NCI-H1694 treated with DMSO at 0.1 percent for 48 hours (cell line): Measurements from ENCODE around the gene EVA1C.
"Not testable (repeated sequence)": the region's sequence is repeated elsewhere in the genome, so short reads cannot be mapped to it uniquely, and the experiment has no call there.

Experiments
- DNase-seq: peaks from one replicate; lab custom pipeline; 2025; lab: John Stamatoyannopoulos, UW

Gene EVA1C

GRCh38 chr21:32462564-32462963 is 50.1 kb downstream of the EVA1C start:
- not testable (repeated sequence) for DNase-seq

- DNase-seq: no peak
Measured at GRCh38 chr21:32463367-32463766, 50.9 kb downstream of the EVA1C start.

DNA sequence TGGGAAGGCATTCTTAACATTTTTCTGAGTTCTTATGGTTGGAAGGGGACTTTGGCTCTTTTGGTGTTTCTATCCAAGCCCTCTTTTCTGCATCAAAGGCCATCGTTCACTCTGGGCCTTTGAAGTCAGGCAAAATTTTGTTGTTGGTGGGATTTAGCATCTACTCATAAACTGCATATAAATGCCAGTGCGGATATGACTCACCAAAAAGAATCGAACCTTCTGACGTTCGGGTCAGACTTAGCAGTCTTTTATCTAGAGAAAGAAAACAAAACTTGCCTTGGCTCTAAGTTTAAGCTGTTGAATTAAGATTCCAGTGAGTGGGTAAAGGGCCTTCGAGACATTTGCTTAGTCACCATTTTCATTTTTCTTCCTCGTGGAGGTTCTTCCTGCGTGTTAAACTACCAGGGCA is 51.4 kb downstream of the EVA1C start:
- DNase-seq: no peak

DNA sequence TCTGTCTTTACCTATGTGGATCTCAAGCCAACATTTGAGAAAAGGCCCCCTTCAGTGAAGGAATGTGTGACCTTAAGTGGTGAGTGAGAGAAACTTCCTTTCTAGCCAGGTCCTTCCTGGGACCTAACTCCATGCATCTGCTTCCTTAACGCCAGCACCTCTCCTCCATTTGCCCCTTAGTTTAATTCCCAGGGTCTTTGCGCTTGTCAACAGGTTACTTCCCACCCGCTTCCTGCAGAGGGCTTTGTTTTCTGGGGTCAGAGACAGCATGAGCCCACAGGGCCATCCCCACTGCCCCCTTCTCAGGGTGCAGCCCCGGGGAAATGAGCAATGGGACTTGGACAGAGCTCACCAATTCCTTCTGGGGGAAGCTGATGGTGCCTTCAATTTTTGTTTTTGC is 54.8 kb downstream of the EVA1C start:
- no peak for DNase-seq

DNA sequence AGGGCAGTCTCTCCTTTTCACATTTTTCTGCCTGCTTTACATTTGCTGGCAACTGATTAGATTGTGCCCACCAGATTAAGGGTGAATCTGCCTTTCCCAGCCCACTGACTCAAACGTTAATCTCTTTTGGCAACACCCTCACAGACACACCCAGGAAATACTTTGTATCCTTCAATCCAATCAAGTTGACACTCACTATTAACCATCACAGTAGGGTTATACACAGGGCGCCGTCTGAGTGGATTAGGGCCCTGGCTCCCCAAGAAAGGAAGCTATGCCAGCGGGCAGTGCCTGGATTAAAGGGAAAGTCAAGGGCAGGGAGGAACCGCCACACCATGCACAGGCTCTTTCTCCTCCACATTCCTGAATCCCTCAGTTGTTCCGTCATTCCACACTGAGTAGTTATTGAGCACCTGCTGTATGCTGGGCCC is 56.2 kb downstream of the EVA1C start:
- DNase-seq: no peak

DNA sequence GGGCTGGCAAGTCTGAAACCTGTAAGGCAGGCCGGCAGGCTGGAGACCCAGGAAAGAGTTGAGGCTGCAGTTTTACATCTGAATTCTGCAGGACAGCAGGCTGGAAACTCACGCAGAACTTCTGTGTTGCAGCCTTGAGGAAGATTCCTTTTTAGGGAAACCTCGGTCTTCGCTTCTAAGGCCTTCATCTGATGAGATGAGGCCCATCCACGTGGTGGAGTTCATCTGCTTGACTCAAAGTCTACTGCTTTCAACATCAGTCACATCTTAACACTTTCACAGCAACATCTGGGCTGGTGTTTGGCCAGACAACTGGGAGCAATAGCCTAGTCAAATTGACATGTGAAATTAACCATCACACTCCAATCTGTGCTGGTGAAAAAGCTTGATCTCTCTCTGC is 57.1 kb downstream of the EVA1C start:
- DNase-seq: no peak

DNA sequence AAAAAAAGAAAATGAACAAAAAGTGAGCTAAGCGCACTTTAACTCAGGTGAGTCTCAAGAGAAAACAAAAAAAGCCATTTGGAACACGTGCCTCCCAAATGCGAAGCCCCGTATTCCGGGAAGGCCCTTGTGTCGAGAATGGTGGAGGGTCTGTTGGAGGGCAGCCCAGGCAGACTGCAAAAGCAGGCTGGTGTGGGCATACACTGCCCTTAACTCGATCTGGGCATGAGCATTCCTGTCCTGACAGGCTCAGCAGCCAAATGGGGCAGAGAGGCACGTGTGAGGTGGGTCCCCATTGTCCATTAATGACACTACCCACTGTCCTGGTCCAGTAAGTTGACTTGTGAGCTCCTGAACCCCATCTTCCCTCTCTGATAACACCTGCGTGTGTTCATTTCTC is 57.7 kb downstream of the EVA1C start:
- no peak for DNase-seq

GRCh38 chr21:32472890-32473765 is 60.6 kb downstream of the EVA1C start:
- no peak for DNase-seq

DNA sequence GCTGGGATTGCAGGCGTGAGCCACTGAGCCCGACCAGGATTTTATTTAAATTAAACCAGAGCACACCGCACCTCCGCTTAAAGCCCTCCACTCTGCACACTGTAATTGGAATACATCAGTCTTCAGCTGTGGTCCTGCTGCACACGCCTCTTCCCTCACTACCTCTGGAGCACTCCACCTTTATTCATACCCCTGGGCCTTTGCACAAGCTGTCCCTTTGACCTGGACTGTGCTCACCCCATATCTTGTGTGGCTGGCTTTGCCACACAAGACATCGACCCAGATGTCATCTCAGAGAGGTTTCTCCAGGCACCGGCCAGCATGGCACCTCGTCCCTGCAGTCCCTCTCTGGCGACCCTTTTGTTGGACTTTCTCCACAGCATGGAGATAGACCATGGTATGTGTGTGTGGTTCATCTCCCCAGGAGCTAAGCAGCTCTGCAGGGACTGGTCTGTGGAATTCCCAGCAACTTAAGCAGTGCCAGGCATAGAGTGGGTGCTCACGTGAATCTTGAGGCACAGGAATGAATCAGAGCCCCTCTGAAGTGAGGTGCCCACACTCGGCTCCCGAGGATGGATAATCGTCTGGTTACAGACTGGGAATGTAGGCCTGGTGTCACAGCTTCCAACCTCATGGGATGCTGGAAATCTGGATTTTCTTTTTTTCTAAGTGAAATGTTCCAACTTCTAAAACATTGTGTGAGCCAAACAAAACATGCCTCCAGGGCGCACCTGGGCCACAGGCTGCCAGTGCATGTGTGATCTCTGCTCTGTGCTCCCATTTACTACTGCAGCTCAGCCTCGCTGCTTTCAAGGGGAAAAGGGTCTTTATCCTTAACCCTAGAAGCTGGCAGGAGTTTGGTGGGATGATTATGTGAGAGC is 61.9 kb downstream of the EVA1C start:
- no peak for DNase-seq

- DNase-seq: no peak
Measured at GRCh38 chr21:32475162-32475812, 62.8 kb downstream of the EVA1C start.

- no peak for DNase-seq
Measured at GRCh38 chr21:32476661-32477423, 64.3 kb downstream of the EVA1C start.

DNA sequence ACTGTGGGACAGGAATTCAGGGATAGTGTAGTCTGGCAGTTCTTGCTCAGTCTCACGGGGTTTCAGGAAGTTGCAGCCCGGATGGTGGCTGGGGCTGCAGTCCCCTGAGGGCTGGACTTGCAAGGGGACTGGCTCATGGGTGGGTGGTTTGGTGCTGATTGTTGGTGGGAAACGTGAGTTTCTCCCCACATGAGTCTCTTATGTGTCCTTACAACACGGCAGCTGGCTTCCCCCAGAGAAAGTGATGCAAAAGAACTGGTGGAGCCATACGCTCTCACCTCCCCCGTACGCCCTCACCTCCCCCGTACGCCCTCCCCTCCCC is 64.9 kb downstream of the EVA1C start:
- DNase-seq: no peak

DNA sequence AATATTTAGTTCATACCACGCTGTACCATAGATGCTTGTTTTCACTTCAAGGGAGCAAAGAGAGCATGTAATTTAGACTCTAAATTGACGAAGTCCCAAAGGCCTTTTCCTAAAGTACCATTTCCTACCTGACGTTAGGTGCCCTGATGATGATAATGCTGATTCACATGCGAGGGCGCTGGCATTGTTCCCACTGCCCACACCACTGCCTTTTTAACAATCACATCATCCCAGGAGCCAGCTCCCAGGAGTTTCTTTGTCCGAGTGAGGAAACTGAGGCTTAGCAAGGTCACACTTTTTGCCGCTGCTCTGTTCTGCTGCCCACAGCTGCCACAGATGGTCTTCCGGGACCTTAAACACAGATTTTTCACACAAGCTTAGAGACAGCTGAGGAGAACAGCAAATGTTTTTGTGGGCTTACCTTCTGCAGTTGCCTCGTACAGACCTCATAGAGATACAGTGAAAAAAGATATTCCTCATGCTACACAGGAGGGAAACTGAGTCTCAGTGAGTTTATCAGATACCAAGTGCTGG is 69.4 kb downstream of the EVA1C start:
- DNase-seq: no peak

GRCh38 chr21:32482565-32483292 is 70.2 kb downstream of the EVA1C start:
- no peak for DNase-seq

GRCh38 chr21:32483293-32483595 is 70.7 kb downstream of the EVA1C start:
- no peak for DNase-seq

DNA sequence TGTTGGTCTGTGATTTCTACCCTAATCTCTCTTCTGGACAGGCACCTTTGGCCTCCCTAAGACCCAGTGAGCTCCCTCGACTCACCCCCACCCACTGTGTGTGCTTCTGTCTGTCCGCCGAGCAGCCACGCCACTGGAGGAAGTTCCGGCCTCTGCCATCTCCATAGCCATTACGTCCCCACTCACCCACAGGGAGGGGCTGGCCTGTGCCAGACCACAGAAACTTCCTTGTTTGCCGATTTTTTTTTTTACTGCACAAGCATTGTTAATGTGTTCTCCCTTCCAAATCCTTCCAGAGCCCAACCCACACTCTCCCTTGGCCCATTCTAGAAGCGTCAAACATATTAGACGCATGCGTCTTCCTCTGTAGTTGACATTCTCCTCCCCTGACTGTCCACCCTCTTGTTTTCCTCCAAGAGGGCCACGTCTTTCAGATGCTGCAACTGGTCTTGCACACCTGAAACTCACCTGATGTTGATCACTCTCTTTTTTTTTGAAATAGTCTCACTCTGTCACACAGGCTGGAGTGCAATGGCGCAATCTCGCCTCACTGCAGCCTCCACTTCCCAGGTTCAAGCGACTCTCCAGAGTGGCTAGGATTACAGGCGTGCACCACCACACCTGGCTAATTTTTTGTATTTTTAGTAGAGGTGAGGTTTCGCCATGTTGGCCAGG is 72.3 kb downstream of the EVA1C start:
- no peak for DNase-seq

DNA sequence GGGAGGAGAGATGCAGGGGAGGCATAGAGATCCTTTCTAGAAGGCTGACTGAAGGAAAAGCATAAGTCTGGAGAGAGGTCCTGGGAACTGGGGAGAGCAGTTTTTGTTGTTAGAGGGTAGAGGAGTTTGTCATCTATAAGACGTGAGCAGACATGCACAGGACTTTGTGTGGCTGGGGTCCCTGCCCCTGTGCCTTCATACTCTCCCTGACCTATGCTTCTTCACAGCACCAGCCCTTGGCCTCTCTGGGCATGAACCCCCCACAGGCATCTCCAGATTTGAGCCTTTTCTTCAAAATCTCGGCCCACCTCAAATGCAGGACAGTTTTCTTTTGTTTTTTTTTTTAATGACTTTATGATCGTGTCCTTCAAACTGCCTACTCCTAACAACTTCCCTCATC is 79.9 kb downstream of the EVA1C start:
- DNase-seq: no peak

DNA sequence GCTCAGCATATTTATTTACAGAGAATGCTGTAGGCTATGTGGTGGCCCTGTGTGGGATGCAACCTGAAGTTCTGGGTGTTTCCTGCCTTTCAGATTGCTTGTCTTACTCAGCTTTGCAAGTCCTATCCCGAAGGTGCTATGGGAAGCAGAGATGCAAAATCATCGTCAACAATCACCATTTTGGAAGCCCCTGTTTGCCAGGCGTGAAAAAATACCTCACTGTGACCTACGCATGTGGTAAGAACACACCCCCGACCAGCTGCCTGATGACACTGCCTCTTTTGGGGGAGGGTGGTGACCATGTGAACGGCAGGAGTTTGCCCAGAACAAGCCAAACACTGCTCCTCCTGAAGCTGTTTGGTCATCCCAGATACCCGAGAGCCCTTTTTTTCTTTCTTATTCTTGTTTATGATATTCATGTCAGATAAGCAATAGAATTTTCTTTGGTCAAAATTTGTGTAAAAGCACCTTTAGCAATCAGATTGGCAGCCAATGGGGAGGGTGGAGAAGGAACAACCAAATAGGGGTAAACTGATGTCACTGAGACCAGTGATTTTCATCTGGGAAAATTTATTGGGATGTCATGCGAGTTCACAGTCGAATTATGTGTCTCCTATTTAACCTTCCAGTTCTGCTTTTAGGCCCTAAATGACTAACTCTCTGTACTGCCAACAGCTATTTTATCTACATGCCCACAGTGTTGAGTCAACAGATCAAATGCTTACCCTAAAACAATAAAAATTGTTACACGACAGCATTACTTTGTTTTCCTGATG is 82.6 kb downstream of the EVA1C start:
- DNase-seq: no peak

DNA sequence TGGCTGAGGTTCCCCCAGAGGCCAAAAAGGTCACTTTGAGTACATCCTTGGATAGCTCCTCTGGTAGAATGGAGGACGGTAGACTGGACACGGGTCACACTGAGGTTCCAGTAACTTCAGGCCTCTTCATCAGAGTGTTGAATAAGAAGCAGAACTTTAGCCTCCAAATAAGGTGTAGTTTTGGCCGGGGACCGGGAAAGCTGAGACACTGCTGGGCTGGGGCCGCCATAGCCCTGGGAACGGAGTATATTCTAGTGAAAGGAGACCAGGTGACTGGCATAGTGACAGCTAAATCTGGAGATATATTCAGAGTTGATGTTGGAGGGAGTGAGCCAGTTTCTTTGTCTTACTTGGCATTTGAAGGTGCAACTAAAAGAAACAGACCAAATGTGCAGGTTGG is 84.1 kb downstream of the EVA1C start:
- DNase-seq: no peak
